ENCODE data around the gene MOSMO. TPM values are rescaled to one million over a fixed set of nuclear protein-coding genes. Genes with fewer than 3 reads are reported as not detected.

MOSMO gene
- total and polyA plus RNA-seq, 10 of the 15 experiments (the other 5 are each of a cell fraction or from before 2014, with no cell fraction given), result 1.7 to 26.7 (median 12.2) TPM

GRCh38 chr16:21959050-21959449 is 48.9 kb upstream of the MOSMO start (continued):
- TF ChIP-seq RELB (IDR thresholded peaks at IDR 0.05; ENCODE audit: low read depth) (no peak), E4F1 (IDR thresholded peaks at IDR 0.05; ENCODE audit: borderline replicate concordance, partially characterized antibody) (no peak), HCFC1 (IDR thresholded peaks at IDR 0.05; ENCODE audit: low read length) (no peak), IRF4 (IDR thresholded peaks at IDR 0.05; ENCODE audit: low read depth, low read length) (peak; percentile 50; the same call in 1 of the 2 replicates), MTA3 (IDR thresholded peaks at IDR 0.05; ENCODE audit: borderline replicate concordance, low read length) (0 out of 2 replicates have a peak, but pooled peaks have one; percentile 58), TCF7 (IDR thresholded peaks at IDR 0.05; ENCODE audit: borderline replicate concordance) (no peak), BHLHE40 (IDR thresholded peaks at IDR 0.05; ENCODE audit: borderline replicate concordance in 1 of 2, low read depth in 2 of 2, low read length in 1 of 2) (no peak), KDM1A (IDR thresholded peaks at IDR 0.05; ENCODE audit: borderline replicate concordance) (no peak), STAT1 (conservative IDR thresholded peaks at IDR 0.05) (no peak), BCL11A (IDR thresholded peaks at IDR 0.05; ENCODE audit: low read depth, low read length) (0 out of 2 replicates have a peak, but pooled peaks have one; percentile 49), ATF2 (IDR thresholded peaks at IDR 0.05; ENCODE audit: low read length) (0 out of 2 replicates have a peak, but pooled peaks have one; percentile 32), RFX5 (IDR thresholded peaks at IDR 0.05; ENCODE audit: low read depth, low read length) (no peak)
- TF ChIP-seq, protein P1, sequence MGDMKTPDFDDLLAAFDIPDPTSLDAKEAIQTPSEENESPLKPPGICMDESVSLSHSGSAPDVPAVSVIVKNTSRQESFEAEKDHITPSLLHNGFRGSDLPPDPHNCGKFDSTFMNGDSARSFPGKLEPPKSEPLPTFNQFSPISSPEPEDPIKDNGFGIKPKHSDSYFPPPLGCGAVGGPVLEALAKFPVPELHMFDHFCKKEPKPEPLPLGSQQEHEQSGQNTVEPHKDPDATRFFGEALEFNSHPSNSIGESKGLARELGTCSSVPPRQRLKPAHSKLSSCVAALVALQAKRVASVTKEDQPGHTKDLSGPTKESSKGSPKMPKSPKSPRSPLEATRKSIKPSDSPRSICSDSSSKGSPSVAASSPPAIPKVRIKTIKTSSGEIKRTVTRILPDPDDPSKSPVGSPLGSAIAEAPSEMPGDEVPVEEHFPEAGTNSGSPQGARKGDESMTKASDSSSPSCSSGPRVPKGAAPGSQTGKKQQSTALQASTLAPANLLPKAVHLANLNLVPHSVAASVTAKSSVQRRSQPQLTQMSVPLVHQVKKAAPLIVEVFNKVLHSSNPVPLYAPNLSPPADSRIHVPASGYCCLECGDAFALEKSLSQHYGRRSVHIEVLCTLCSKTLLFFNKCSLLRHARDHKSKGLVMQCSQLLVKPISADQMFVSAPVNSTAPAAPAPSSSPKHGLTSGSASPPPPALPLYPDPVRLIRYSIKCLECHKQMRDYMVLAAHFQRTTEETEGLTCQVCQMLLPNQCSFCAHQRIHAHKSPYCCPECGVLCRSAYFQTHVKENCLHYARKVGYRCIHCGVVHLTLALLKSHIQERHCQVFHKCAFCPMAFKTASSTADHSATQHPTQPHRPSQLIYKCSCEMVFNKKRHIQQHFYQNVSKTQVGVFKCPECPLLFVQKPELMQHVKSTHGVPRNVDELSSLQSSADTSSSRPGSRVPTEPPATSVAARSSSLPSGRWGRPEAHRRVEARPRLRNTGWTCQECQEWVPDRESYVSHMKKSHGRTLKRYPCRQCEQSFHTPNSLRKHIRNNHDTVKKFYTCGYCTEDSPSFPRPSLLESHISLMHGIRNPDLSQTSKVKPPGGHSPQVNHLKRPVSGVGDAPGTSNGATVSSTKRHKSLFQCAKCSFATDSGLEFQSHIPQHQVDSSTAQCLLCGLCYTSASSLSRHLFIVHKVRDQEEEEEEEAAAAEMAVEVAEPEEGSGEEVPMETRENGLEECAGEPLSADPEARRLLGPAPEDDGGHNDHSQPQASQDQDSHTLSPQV (IDR thresholded peaks at IDR 0.05), result no peak
